ENCODE results near the gene CAMK2G.

The CAMK2G gene

GRCh38 chr10:73916761-73917470, 42.6 kb upstream of the CAMK2G start:
- TF ChIP-seq SIN3A (IDR thresholded peaks at IDR 0.05; ENCODE audit: borderline replicate concordance, insufficient read depth, low read length) (no peak), POLR2AphosphoS5 (IDR thresholded peaks at IDR 0.05; ENCODE audit: low read depth, low read length) (no peak), REST (IDR thresholded peaks at IDR 0.05; ENCODE audit: insufficient read depth in 1 of 2, low read depth in 2 of 2, low read length in 2 of 2) (no peak), FOXP2 (optimal IDR thresholded peaks at IDR 0.05; ENCODE audit: borderline replicate concordance, extremely low read depth, extremely low read length, insufficient read depth) (no peak), TAF1 (IDR thresholded peaks at IDR 0.05; ENCODE audit: borderline replicate concordance, insufficient read depth, low read length) (no peak)

- no peak for TF ChIP-seq SIN3A (IDR thresholded peaks at IDR 0.05; ENCODE audit: borderline replicate concordance, insufficient read depth, low read length)
- no peak for TF ChIP-seq FOXP2 (optimal IDR thresholded peaks at IDR 0.05; ENCODE audit: borderline replicate concordance, extremely low read depth, extremely low read length, insufficient read depth)
- TF ChIP-seq REST (IDR thresholded peaks at IDR 0.05; ENCODE audit: insufficient read depth in 1 of 2, low read depth in 2 of 2, low read length in 2 of 2), result no peak
- no peak for TF ChIP-seq POLR2AphosphoS5 (IDR thresholded peaks at IDR 0.05; ENCODE audit: low read depth, low read length)
- no peak for TF ChIP-seq TAF1 (IDR thresholded peaks at IDR 0.05; ENCODE audit: borderline replicate concordance, insufficient read depth, low read length)
Measured at GRCh38 chr10:73915206-73915851, 41.0 kb upstream of the CAMK2G start.

DNA sequence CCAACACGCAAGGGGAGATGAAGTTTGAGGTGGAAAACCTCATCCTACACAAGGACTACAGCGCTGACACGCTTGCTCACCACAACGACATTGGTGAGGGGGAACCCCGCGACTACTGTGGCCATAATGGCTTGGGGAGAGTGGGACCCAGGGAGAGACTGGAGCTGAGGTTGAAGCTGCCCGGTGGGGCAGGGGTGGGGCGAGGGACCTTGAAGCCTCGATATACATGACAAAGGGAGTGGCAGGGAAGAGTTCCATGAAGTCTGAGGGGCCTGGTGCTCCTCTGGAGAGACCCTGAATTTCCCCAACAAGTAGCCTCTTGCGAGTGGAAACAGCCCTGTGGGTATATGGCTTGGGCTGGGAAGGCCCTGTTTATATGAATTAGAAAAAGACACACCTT, 39.7 kb upstream of the CAMK2G start:
- TF ChIP-seq REST (IDR thresholded peaks at IDR 0.05; ENCODE audit: insufficient read depth in 1 of 2, low read depth in 2 of 2, low read length in 2 of 2) (no peak), SIN3A (IDR thresholded peaks at IDR 0.05; ENCODE audit: borderline replicate concordance, insufficient read depth, low read length) (no peak)

DNA sequence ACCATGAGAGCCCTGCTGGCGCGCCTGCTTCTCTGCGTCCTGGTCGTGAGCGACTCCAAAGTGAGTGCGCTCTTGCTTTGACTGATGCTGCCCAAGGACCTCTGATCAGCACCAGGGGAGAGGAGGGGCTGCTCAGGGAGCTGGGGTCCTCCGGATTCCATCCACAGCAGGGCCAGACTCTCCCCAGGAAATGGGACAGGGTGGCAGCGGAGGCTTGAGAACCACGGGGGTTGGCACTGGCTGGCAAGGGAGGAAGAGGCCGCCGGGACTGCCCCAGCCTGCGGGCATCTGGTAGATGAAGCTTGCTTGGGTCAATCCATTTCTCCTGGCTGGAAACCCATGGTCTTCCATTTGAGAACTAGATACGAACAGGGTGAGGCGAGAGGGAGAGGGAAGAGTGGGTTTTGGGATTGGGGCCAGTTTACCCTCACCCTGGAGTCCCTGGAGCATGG, 37.2 kb upstream of the CAMK2G start:
- TF ChIP-seq SIN3A (IDR thresholded peaks at IDR 0.05; ENCODE audit: borderline replicate concordance, insufficient read depth, low read length), result no peak
- TF ChIP-seq REST (IDR thresholded peaks at IDR 0.05; ENCODE audit: insufficient read depth in 1 of 2, low read depth in 2 of 2, low read length in 2 of 2), result no peak
- TF ChIP-seq FOXP2 (optimal IDR thresholded peaks at IDR 0.05; ENCODE audit: borderline replicate concordance, extremely low read depth, extremely low read length, insufficient read depth), result no peak
- TF ChIP-seq TAF1 (IDR thresholded peaks at IDR 0.05; ENCODE audit: borderline replicate concordance, insufficient read depth, low read length), result no peak
- no peak for TF ChIP-seq POLR2AphosphoS5 (IDR thresholded peaks at IDR 0.05; ENCODE audit: low read depth, low read length)
